Glutamatergic neuron (in vitro differentiated cells): ENCODE results near the gene LAMTOR2. TPM values are rescaled to one million over a fixed set of nuclear protein-coding genes. Genes with fewer than 3 reads are reported as not detected.

Experiments
- DNase-seq: peaks from one replicate; pipeline ENCODE4 v3.0.0; 2022
- H3K27ac Mint-ChIP-seq: one replicate; pipeline ENCODE4 v1.8.0; 2020; ENCODE audit warnings: mild to moderate bottlenecking, mixed read lengths, inconsistent platforms; ENCODE audit not compliant: unreplicated experiment
- H3K27me3 Mint-ChIP-seq: one replicate; pipeline ENCODE4 v1.8.0; 2020; ENCODE audit warnings: mild to moderate bottlenecking, moderate library complexity, mixed read lengths, inconsistent platforms; ENCODE audit not compliant: unreplicated experiment
- H3K36me3 Mint-ChIP-seq: one replicate; pipeline ENCODE4 v1.8.0; 2020; ENCODE audit warnings: mild to moderate bottlenecking, mixed read lengths, inconsistent platforms; ENCODE audit not compliant: unreplicated experiment
- H3K4me1 Mint-ChIP-seq: one replicate; pipeline ENCODE4 v1.8.0; 2020; ENCODE audit warnings: mild to moderate bottlenecking, low read depth, mixed read lengths, inconsistent platforms; ENCODE audit not compliant: unreplicated experiment
- H3K4me3 Mint-ChIP-seq: one replicate; pipeline ENCODE4 v1.8.0; 2020; ENCODE audit warnings: mild to moderate bottlenecking, mixed read lengths, inconsistent platforms; ENCODE audit not compliant: unreplicated experiment
- H3K9me3 Mint-ChIP-seq: one replicate; pipeline ENCODE4 v1.8.0; 2020; ENCODE audit warnings: mild to moderate bottlenecking, moderate library complexity, mixed read lengths, inconsistent platforms; ENCODE audit not compliant: unreplicated experiment
- total RNA-seq: library from RNA; stranded (reverse); fragmentation: NEBNext Ultra II Directional; extraction: Animal tissue kit (Norgen Biotek cat#: 25700); gene quantifications from one replicate; pipeline ENCODE4 v1.2.1, GENCODE V29; 2021; ENCODE audit not compliant: unreplicated experiment
- TF ChIP-seq, protein P1 (sequence below): fragments of 200-600 bp; sonication (generic); IDR thresholded peaks from one replicate; pipeline ENCODE4 v1.5.0; 2021; ENCODE audit not compliant: partially characterized antibody, unreplicated experiment

Gene LAMTOR2
- total RNA-seq, 1 donor from 2014 or later: 47.0 TPM

DNA sequence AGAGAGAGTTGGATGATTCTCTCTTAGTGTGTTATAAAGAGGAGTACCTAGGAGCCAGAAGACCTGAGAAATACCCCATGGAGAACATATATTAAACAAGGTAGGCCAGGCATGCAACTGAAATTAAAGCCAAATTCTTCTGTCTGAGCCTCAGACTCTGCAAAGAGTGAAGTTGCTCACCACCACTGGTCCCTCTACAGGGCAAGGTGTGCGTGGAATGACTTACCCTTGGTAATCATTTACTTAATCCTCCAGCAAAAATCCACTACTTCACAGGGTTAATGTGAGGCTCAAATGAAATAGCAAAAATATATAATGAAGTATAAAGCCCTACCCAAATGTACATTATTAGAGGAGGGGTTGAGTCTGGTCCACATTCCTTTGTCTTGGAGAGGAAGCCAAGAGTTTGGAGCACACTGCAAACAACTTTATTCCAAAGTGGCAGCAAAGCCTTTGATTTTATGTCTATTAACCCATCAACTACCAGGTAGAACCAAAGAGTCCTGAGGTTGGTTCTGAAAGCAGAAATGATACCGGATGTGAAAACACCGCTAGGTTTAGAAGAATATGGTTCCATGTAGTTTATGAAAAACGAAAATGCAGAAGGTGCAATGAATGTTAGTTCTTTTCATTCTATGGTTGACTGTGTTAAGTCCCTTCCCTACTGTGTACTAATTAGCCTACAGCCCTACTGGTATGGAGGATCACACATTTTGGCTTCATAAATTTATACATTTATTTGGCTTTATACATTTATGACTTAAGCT is 42.3 kb upstream of the LAMTOR2 start:
- H3K4me3 Mint-ChIP-seq: no peak overlapping the region
- H3K27me3 Mint-ChIP-seq: peaks cover 2% of the 10 kb centered on the region
- peaks cover 4% of the 10 kb centered on the region for H3K9me3 Mint-ChIP-seq
- DNase-seq: no peak
- H3K36me3 Mint-ChIP-seq: no peaks in the 10 kb centered on the region
- TF ChIP-seq, protein P1, sequence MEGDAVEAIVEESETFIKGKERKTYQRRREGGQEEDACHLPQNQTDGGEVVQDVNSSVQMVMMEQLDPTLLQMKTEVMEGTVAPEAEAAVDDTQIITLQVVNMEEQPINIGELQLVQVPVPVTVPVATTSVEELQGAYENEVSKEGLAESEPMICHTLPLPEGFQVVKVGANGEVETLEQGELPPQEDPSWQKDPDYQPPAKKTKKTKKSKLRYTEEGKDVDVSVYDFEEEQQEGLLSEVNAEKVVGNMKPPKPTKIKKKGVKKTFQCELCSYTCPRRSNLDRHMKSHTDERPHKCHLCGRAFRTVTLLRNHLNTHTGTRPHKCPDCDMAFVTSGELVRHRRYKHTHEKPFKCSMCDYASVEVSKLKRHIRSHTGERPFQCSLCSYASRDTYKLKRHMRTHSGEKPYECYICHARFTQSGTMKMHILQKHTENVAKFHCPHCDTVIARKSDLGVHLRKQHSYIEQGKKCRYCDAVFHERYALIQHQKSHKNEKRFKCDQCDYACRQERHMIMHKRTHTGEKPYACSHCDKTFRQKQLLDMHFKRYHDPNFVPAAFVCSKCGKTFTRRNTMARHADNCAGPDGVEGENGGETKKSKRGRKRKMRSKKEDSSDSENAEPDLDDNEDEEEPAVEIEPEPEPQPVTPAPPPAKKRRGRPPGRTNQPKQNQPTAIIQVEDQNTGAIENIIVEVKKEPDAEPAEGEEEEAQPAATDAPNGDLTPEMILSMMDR: no peak
- no peak overlapping the region for H3K27ac Mint-ChIP-seq
- no peaks in the 10 kb centered on the region for H3K4me1 Mint-ChIP-seq

GRCh38 chr1:156014829-156015228 is 39.8 kb upstream of the LAMTOR2 start:
- H3K36me3 Mint-ChIP-seq: no peaks in the 10 kb centered on the region
- DNase-seq: no peak
- peaks cover 8% of the 10 kb centered on the region for H3K4me1 Mint-ChIP-seq
- H3K27me3 Mint-ChIP-seq: peaks cover 4% of the 10 kb centered on the region
- peaks cover 4% of the 10 kb centered on the region for H3K9me3 Mint-ChIP-seq
- no peak overlapping the region for H3K27ac Mint-ChIP-seq
- no peak overlapping the region for H3K4me3 Mint-ChIP-seq
- TF ChIP-seq, protein P1: no peak

DNA sequence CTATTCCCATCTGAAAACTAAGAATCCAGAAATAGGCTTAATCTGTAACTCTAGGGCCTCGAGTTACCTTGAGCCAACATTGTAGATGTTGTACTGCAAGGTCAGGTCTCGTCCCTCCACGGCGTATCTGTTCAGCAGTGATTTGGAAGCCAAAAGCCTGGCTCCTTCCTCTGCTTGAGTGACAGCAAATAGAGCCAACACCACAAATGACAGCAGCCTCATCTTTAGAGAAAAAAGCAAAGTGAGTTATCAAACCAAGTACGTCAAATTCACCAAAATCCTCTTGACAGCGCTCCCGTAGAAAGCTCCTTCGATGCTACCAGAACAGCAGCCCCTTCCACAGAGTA is 34.7 kb upstream of the LAMTOR2 start:
- H3K9me3 Mint-ChIP-seq: no peaks in the 10 kb centered on the region
- H3K4me1 Mint-ChIP-seq: peaks cover 9% of the 10 kb centered on the region
- TF ChIP-seq, protein P1: no peak
- peaks cover 4% of the 10 kb centered on the region for H3K27me3 Mint-ChIP-seq
- peak overlapping the region; percentile 98 for H3K4me3 Mint-ChIP-seq
- H3K36me3 Mint-ChIP-seq: no peaks in the 10 kb centered on the region
- H3K27ac Mint-ChIP-seq: peak overlapping the region; percentile 94
- no peak for DNase-seq

DNA sequence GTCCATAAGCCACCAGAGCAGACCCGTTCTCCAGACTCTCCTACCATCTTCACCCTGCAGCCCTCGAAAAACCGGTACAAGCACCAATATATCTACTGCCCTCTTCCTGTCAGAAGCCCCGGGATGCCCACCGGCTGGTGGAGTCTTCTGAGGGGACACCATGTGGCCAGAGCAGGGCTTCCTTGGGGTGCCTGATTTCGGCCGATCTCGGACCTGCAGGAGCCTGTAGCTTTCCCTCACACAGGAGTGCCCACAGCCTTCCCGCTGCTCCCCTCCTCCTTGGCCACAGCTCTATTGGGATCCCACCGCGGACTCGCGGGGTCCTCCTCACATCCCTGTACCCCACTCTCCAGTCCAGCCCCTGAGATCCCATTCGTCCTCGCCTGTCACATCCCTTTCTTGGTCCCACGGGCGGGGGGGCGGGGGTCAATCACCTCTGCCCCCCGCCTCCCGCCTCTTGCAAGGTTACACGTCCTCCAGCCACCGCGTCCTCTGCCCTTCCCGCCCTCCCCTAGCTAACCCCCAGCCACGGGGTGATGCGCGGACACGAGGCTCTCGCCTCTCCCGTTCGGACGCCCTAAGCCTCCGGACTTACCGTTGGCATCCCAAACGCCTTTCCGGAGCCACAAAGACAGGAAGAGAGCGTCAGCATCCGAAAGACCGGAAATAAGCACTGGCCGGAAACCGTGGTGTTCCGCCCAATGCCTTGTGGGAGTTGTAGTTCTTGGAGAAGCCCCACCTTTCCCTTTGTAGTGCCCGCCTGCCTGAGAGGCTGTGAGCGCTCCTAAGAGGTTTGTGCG is 34.1 kb upstream of the LAMTOR2 start, which contains the start of gene SSR2:
SSR2 (minus strand) TSS at position 659 of the 800 bp plus-strand sequence. CDS start 784 bp downstream, outside the sequence.
- Mint-ChIP-seq H3K4me1 (peaks cover 9% of the 10 kb centered on the region), H3K27ac (peak within 1 kb of the TSS; percentile 94), H3K9me3 (no peaks in the 10 kb centered on the region), H3K4me3 (peak within 1 kb of the TSS; percentile 98), H3K36me3 (no peaks in the 10 kb centered on the region), H3K27me3 (peaks cover 4% of the 10 kb centered on the region)
- DNase-seq: peak; percentile 82
- TF ChIP-seq, protein P1: no peak

- DNase-seq: no peak
- peaks cover 7% of the 10 kb centered on the region for H3K27me3 Mint-ChIP-seq
- TF ChIP-seq, protein P1: no peak
- no peaks in the 10 kb centered on the region for H3K9me3 Mint-ChIP-seq
- H3K4me3 Mint-ChIP-seq: peak overlapping the region; percentile 98
- H3K4me1 Mint-ChIP-seq: peaks cover 9% of the 10 kb centered on the region
- H3K36me3 Mint-ChIP-seq: no peaks in the 10 kb centered on the region
- H3K27ac Mint-ChIP-seq: peak overlapping the region; percentile 94
Measured at GRCh38 chr1:156021093-156021428, 33.5 kb upstream of the LAMTOR2 start.
